Trophoblast cell (in vitro differentiated cells and primary cell): ENCODE measurements around the gene TMEM154.

Experiments used
- DNase-seq, 2 donors: peaks; one replicate each; pipeline ENCODE4 v3.0.0-alpha.2; 2016
- H2AFZ ChIP-seq: 2 replicates; pipeline ENCODE4 v1.6.1; 2013; ENCODE audit warnings: low read length, moderate library complexity, mild to moderate bottlenecking; ENCODE audit not compliant: insufficient read depth, poor library complexity
- H2AK5ac ChIP-seq: 2 replicates; pipeline ENCODE4 v1.6.1; 2013; ENCODE audit warnings: mild to moderate bottlenecking, low read length
- H2BK120ac ChIP-seq: 2 replicates; pipeline ENCODE4 v1.6.1; 2013; ENCODE audit warnings: low read length, mild to moderate bottlenecking, moderate library complexity; ENCODE audit not compliant: insufficient read depth, poor library complexity
- H2BK12ac ChIP-seq: 2 replicates; pipeline ENCODE4 v1.6.1; 2013; ENCODE audit warnings: mild to moderate bottlenecking, low read length, moderate library complexity
- H2BK5ac ChIP-seq: 2 replicates; pipeline ENCODE4 v1.6.1; 2013; ENCODE audit warnings: low read length, low read depth, moderate library complexity, mild to moderate bottlenecking; ENCODE audit not compliant: poor library complexity
- H3K14ac ChIP-seq: 2 replicates; pipeline ENCODE4 v1.6.1; 2013; ENCODE audit warnings: mild to moderate bottlenecking, low read length
- H3K18ac ChIP-seq: 2 replicates; pipeline ENCODE4 v1.6.1; 2013; ENCODE audit warnings: mild to moderate bottlenecking, low read length
- H3K23ac ChIP-seq: 2 replicates; pipeline ENCODE4 v1.6.1; 2013; ENCODE audit warnings: low read length
- H3K27ac ChIP-seq: 2 replicates; pipeline ENCODE4 v1.5.1; 2013; ENCODE audit warnings: low read depth, mild to moderate bottlenecking, inconsistent platforms, low read length, moderate library complexity
- H3K27me3 ChIP-seq: 2 replicates; pipeline ENCODE4 v1.6.1; 2013; ENCODE audit warnings: inconsistent platforms, mild to moderate bottlenecking, low read length, moderate library complexity; ENCODE audit not compliant: insufficient read depth
- H3K36me3 ChIP-seq, 2 experiments: 1 replicate in 1 of 2; 2 replicates in 1 of 2; pipeline ENCODE4 v1.6.1; 2013; ENCODE audit warnings: low read length in 2 of 2, mild to moderate bottlenecking in 2 of 2, moderate library complexity in 1 of 2; ENCODE audit not compliant: insufficient read depth in 2 of 2, control insufficient read depth in 1 of 2
- H3K4ac ChIP-seq: 2 replicates; pipeline ENCODE4 v1.6.1; 2013; ENCODE audit warnings: low read depth, mild to moderate bottlenecking, low read length, moderate library complexity
- H3K4me1 ChIP-seq, 2 experiments: 1 replicate in 1 of 2; 2 replicates in 1 of 2; pipeline ENCODE4 v1.6.1; 2013; ENCODE audit warnings: low read length in 2 of 2, mild to moderate bottlenecking in 2 of 2, moderate library complexity in 1 of 2; ENCODE audit not compliant: insufficient read depth in 2 of 2, control insufficient read depth in 1 of 2
- H3K4me2 ChIP-seq: 2 replicates; pipeline ENCODE4 v1.6.1; 2013; ENCODE audit warnings: inconsistent platforms, mild to moderate bottlenecking, low read length, moderate library complexity
- H3K4me3 ChIP-seq: 2 replicates; pipeline ENCODE4 v1.5.1; 2013; ENCODE audit warnings: mild to moderate bottlenecking, low read depth, low read length, inconsistent platforms
- H3K79me1 ChIP-seq: one replicate; pipeline ENCODE4 v1.6.1; 2013; ENCODE audit warnings: low read length
- H3K79me2 ChIP-seq: 2 replicates; pipeline ENCODE4 v1.6.1; 2013; ENCODE audit warnings: low read length, mild to moderate bottlenecking; ENCODE audit not compliant: control insufficient read depth, insufficient read depth, poor library complexity
- H3K9ac ChIP-seq: 2 replicates; pipeline ENCODE4 v1.6.1; 2013; ENCODE audit warnings: mild to moderate bottlenecking, low read length
- H3K9me3 ChIP-seq: 2 replicates; pipeline ENCODE4 v1.6.1; 2013; ENCODE audit warnings: low read depth, mild to moderate bottlenecking, control low read depth, inconsistent platforms, low read length; ENCODE audit not compliant: insufficient read depth
- H4K12ac ChIP-seq: 2 replicates; pipeline ENCODE4 v1.6.1; 2013; ENCODE audit warnings: low read depth, mild to moderate bottlenecking, low read length, moderate library complexity
- H4K8ac ChIP-seq: 2 replicates; pipeline ENCODE4 v1.6.1; 2013; ENCODE audit warnings: low read depth, mild to moderate bottlenecking, low read length, moderate library complexity
- H4K91ac ChIP-seq: one replicate; pipeline ENCODE4 v1.6.1; 2013; ENCODE audit warnings: low read depth, mild to moderate bottlenecking, low read length, moderate library complexity
- WGBS: extraction: QIAGEN DNeasy Blood & Tissue Kit; methylation state at CpG from one replicate; pipeline ENCODE4 v1.1.7; 2013; ENCODE audit warnings: missing lambda C conversion rate; ENCODE audit not compliant: insufficient read length, insufficient coverage; ENCODE audit errors: extremely low coverage; 5-methylcytosine and 5-hydroxymethylcytosine counted together

TMEM154 gene

DNA sequence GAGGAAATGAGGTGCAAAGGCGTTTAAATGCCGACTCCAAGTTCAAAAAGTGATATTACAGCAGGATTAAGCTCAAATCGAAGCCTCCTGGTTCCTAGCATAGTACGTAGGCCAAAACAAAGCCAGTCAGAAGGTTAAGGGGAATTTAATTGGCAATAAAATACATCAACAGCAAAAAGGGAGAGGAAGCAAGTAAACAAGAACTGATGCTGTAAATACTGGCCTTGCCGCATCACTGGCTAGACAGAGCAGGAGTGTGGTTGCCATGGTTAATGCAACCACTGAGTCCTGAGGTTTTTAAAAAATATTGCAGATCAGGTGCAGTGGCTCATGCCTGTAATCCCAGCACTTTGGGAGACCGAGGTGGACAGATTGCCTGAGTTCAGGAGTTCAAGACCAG, 80.7 kb downstream of the TMEM154 start:
- Histone ChIP-seq H3K36me3 (no peaks in the 10 kb centered on the region), H3K79me1 (no peaks in the 10 kb centered on the region), H3K18ac (no peak overlapping the region), H3K27ac (no peak overlapping the region), H4K12ac (no peak overlapping the region), H4K91ac (no peak overlapping the region), H2AK5ac (no peak overlapping the region), H3K14ac (no peak overlapping the region), H3K4me3 (no peak overlapping the region), H2AFZ (no peak overlapping the region), H3K4ac (no peak overlapping the region), H3K9me3 (no peaks in the 10 kb centered on the region), H2BK12ac (no peak overlapping the region), H3K23ac (no peak overlapping the region), H2BK5ac (no peak overlapping the region), H3K4me2 (no peak overlapping the region), H3K27me3 (no peaks in the 10 kb centered on the region), H3K4me1 (no peaks in the 10 kb centered on the region), H2BK120ac (no peak overlapping the region), H3K79me2 (no peaks in the 10 kb centered on the region), H4K8ac (no peak overlapping the region), H3K9ac (no peak overlapping the region)
- WGBS: no CpG with 5 or more reads among the region's 6 CpGs
- peak in 1 of 2 donors; percentile 44 for DNase-seq

- H3K18ac ChIP-seq: no peak overlapping the region
- peak; percentile 61 to 83 for DNase-seq
- no peak overlapping the region for H3K4ac ChIP-seq
- H3K9me3 ChIP-seq: no peaks in the 10 kb centered on the region
- H3K79me2 ChIP-seq: no peaks in the 10 kb centered on the region
- H2BK5ac ChIP-seq: no peak overlapping the region
- H3K4me1 ChIP-seq: no peaks in the 10 kb centered on the region
- no peak overlapping the region for H2BK120ac ChIP-seq
- H3K36me3 ChIP-seq: no peaks in the 10 kb centered on the region
- no peak overlapping the region for H4K8ac ChIP-seq
- WGBS: no CpG with 5 or more reads among the region's 2 CpGs
- no peak overlapping the region for H2AK5ac ChIP-seq
- H2BK12ac ChIP-seq: no peak overlapping the region
- H3K14ac ChIP-seq: no peak overlapping the region
- no peak overlapping the region for H3K9ac ChIP-seq
- H3K4me3 ChIP-seq: no peak overlapping the region
- no peak overlapping the region for H3K27ac ChIP-seq
- H2AFZ ChIP-seq: no peak overlapping the region
- no peaks in the 10 kb centered on the region for H3K27me3 ChIP-seq
- no peak overlapping the region for H4K12ac ChIP-seq
- H4K91ac ChIP-seq: no peak overlapping the region
- no peak overlapping the region for H3K4me2 ChIP-seq
- H3K79me1 ChIP-seq: no peaks in the 10 kb centered on the region
- H3K23ac ChIP-seq: no peak overlapping the region
Measured at GRCh38 chr4:152598454-152598853, 81.3 kb downstream of the TMEM154 start.

GRCh38 chr4:152594978-152595925, 84.5 kb downstream of the TMEM154 start:
- Histone ChIP-seq H2AFZ (no peak overlapping the region), H3K18ac (no peak overlapping the region), H3K27ac (no peak overlapping the region), H2BK12ac (no peak overlapping the region), H3K79me1 (no peaks in the 10 kb centered on the region), H4K8ac (no peak overlapping the region), H3K27me3 (no peaks in the 10 kb centered on the region), H2AK5ac (no peak overlapping the region), H2BK5ac (no peak overlapping the region), H3K9ac (no peak overlapping the region), H3K4me2 (no peak overlapping the region), H3K4ac (no peak overlapping the region), H3K9me3 (no peaks in the 10 kb centered on the region), H3K4me1 (peaks cover 0 to 2% of the 10 kb centered on the region in 2 experiments), H4K12ac (no peak overlapping the region), H3K4me3 (no peak overlapping the region), H4K91ac (no peak overlapping the region), H3K23ac (no peak overlapping the region), H3K36me3 (no peaks in the 10 kb centered on the region), H2BK120ac (no peak overlapping the region), H3K79me2 (no peaks in the 10 kb centered on the region), H3K14ac (no peak overlapping the region)
- no CpG with 5 or more reads among the region's 11 CpGs for WGBS
- no peak for DNase-seq

DNA sequence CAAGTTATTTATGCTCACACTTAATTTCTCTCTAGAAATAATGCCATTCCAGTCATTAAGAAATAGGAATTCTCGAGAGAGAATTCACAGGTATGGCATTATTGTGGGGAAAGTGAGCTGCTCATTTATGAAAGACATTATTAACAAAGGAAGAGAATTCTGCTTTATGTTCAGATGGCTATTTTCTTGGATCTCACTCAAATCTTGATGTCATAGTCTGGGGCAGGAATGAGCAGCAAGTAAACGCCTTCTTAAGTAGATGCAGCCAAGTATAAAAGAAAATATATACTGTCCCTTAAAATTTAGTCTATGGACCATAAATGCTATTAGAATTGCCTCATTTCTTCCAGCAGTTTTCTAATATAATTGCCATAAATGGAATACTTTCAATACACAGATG, 85.7 kb downstream of the TMEM154 start:
- Histone ChIP-seq H2BK120ac (no peak overlapping the region), H3K4me3 (no peak overlapping the region), H3K4me2 (no peak overlapping the region), H3K79me2 (no peaks in the 10 kb centered on the region), H4K12ac (no peak overlapping the region), H3K18ac (no peak overlapping the region), H3K9ac (no peak overlapping the region), H3K23ac (no peak overlapping the region), H3K4me1 (peaks cover 0 to 4% of the 10 kb centered on the region in 2 experiments), H2AFZ (no peak overlapping the region), H3K79me1 (no peaks in the 10 kb centered on the region), H3K4ac (no peak overlapping the region), H4K8ac (no peak overlapping the region), H2BK12ac (no peak overlapping the region), H2BK5ac (no peak overlapping the region), H2AK5ac (no peak overlapping the region), H3K36me3 (no peaks in the 10 kb centered on the region), H3K27me3 (no peaks in the 10 kb centered on the region), H3K27ac (no peak overlapping the region), H3K14ac (no peak overlapping the region), H3K9me3 (no peaks in the 10 kb centered on the region), H4K91ac (no peak overlapping the region)
- WGBS: no CpG with 5 or more reads among the region's 2 CpGs
- DNase-seq: no peak
